NCI-H526 (cell line): ENCODE data around the gene CD226.
"Not testable (repeated sequence)": the region's sequence is repeated elsewhere in the genome, so short reads cannot be mapped to it uniquely, and the experiment has no call there.

Experiments
- DNase-seq, 2 experiments: peaks; one replicate each; lab custom pipeline; 2025; lab: John Stamatoyannopoulos, UW

The CD226 gene

DNA sequence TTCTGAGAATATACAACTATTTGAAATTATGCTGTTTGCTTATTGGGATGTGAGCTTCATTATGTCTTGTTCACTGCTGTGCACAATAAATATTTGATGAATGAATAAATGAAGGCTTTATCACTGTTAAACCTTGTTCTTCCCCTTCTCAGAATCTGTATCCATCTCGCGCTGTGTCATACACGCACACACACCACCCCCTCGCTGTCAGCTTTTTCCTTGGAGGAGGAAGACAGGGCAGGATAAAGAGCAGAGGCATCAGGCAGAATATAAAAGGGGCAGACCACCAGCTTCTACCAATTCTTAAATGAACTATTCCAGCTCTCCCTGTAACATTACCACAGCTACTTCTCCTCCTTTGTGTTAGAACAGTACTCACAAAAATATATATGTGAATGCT, 75.0 kb downstream of the CD226 start:
- DNase-seq = no peak

DNA sequence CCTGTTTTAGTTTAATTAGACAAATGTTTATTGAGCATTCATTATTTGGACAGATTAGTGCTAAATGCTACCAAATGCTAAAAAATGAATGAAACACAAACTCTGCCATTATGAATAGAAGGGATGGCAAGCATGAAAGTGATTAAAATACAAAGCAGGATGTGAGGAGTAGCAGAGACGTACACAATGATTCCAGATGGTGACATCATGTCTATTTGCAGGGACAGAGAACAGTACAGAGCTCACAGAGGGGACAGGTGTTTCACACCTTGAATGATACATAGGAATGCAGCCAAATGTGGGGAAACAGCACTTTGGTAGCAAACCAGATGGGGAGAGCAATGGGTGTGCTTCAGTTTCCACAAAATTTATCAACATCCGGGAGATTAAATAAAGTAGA, 76.3 kb downstream of the CD226 start:
- DNase-seq = no peak

DNA sequence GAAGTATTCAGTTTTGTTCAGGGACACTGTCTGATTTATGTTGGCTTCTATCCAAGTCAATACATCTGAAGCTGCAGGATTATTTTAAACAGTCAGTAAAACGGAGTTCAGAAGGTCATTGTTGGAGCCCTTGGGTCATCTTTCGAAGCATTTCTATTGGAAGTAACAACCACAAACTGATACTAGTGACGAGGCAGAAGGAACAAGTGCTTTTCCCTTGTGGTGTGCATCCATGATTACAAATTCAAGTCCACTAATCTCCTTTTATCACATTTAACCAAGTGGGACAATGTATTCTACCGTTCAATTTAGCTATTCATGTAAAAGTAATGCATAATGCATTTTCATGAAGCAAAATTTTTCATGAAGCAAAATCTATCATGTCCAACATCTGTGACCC, 76.9 kb downstream of the CD226 start:
- DNase-seq = no peak

DNA sequence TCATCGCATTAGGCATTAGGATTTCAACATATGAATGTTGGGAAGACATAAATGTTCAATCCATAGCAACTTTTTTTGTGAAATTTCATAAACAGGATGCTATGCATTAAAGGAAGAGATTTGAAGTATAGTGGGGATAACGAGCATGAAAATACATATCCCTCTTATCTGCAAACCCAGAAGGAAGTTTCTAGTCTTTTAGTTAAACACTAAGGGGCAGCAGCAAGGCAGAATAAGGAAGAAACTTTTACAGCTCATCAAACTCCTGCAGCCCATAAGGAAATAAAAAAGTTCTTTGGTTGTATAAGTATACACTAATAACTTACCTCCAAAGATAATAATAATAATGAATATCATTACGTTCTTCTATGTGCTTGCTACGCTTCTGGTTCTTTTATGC, 81.5 kb downstream of the CD226 start:
- DNase-seq = no peak

DNA sequence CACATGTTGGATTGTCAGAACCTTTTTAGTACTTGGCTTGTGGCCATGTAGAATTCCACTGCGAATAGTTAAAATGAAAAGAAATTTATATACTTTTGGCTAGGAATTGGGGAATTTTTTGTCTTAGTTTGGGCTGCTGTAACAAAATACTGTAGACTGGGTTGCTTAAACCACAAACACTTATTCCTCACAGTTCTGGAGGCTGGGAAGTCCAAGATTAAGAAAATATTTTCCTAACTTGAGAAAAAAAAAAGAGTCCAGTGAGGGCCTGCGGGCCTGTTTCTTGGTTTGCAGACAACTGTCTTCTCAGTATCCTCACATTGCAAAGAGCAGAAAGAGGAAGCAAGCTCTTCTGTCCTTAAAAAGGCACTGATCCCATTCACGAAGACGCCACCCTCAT, 81.9 kb downstream of the CD226 start:
- no peak for DNase-seq

DNA sequence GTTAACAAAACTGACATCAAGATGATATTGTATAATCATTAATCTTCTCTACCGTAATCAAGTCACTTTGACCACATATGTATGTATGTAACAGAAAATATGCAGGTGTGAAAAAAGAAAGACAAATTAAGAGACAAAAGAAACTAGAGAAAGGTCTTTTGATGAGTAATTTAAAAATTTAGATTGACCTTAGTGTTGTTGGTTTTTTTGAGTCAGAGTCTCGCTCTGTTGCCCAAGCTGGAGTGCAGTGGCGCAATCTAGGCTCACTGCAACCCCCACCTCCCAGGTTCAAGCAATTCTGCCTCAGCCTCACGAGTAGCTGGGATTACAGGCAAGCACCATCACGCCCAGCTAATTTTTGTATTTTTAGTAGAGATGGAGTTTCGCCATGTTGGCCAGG, 82.9 kb downstream of the CD226 start:
- not testable (repeated sequence) for DNase-seq

DNA sequence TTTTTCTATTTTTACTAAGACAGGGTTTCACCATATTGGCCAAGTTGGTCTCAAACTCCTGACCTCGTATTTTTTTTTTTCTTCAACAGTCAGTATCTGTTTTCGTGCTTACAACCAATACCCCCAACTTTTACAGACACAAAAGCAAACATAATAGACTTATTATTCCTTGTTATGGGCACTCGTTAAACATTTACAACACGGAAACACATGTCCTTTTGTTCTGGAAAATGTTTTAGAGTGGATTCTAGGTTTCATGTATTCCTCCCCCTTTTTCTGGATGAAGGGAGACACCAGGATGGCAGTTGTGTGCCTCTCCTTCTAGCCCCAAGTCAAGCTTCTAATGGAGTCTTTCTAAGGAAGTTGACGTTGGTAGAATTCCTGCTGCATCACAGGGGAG, 88.8 kb downstream of the CD226 start:
- no peak for DNase-seq

DNA sequence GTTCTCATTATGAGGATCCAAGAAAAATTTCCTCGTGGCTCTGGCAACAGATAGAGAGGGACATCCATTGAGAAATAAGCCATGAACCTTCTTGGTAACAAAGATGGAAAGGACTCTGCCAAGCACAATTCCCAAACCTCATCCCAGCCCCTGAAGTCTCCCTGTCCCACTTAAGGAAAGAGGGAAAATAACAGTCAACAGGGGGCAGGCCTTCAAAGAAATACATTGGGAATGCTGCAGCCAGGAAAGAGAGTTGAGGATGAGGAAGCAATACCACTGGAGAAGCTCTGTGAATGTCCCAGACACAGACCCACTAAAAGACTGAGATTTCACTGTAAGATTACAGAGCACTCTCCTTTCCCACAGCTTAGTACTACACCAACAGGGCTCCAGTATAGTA, 93.2 kb downstream of the CD226 start:
- DNase-seq = no peak

DNA sequence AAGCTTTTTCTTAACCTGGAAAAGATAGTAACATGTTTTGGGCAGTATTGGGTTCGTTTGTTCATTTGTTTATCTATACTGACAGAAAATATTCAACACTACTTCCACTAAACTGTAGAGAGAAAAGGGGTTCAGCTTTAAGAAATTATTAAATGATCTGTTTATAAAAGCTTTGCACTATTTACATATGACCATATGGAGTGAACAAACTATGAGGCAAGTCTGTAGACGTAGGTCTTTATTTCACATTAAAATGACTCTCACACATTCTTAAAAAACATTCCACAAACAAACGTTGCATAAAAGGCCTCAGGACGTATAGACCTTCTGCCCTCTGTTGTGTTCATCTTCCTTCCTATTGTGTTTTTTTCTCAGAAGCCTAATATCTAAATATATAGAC, 94.6 kb downstream of the CD226 start:
- no peak for DNase-seq

DNA sequence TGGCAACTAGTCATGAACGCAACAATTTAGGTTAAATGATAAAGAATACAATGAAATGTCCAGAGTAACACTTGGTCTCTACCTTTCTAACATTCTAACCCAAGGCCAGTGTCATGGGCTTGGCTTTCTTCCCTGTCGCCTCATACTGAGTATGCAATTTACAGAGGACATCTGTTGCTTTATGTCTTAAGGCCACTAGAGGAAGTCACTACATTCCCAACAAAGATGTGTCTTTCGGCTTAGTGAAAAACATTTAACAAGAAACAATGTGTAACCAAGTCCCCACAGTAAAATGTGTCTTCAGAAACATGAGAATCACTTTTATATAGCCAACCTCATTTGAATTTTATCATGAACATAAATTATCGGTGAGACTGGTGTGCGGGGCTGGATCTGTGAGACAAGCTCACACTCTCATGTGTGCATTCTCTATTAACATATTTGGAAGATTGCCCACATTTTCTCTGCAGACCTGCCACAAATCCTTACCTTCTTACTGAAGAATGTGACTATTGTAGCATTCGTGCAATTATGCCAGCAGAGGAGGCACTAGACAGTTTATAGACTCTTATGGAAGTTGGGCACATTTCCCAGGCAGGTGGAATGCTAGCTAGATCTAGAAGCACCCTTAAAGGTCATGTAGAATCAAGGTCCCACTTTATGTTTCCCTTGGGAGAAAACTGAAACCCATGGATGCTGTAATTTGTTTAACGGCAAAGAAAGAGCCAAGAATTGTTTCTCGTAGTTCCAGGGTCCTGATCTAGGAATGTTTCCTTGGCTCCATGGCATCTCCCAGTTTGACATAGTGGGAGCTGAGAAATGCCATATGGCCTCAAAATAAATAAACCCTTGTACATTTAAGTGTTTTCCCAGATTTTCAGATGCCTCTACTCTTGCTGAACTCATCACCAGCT, 101.8 kb downstream of the CD226 start:
- DNase-seq = peak; percentile 87 to 89

DNA sequence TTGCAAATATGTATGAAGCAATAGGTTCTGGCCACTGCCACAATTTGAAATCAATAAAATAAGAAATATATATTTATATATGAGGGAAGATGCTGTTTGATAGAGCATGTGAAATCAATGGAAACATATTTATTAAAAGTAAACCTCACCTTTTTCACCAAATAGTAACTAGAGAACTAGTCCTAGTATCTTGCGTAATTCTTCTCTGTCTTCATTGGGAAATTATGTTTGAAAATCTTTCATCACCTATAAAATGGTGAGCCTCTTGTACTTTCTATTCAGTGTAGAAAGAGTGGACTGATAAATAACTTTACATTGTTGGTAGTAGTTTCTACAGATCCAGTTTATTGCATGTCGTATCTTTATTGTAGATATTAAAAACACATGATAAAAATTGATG, 103.0 kb downstream of the CD226 start:
- no peak for DNase-seq

DNA sequence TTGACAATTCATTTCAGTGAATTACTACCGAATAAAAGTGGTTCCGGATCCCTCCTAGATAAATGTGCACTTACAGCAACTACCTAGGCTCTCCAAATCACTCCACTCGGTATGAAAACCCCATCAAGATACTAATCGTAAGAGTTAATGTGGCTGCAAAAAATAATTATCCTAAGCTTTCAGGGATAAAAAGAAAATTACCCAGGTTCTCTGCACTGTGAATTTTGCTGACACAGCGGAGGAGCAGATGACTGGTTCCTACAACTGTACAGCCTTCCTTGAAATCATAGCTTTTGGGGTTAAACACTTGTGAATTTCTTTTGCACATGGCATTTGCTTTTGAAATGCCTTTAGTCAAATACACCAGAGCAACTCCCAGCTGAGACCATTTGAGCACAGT, 104.7 kb downstream of the CD226 start:
- no peak for DNase-seq

DNA sequence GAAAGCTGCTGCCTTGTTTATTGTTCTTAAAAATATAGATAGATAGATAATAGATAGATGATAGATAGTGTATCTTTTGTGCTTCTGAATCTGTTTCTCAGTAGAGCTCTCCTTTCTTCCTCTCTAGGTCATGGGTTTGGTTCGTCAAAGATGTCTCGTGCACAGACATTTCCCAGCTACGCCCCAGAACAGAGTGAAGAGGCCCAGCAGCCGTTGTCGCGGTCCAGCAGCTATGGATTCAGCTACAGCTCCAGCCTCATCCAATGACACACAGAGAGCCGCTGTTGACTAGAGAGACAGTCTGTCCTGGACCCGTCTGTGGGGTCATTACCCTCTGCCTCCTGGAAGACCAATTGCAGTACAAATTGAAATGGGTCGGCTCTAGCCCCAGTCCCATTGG, 106.6 kb downstream of the CD226 start:
- DNase-seq = peak in 1 of 2 experiments; percentile 2

DNA sequence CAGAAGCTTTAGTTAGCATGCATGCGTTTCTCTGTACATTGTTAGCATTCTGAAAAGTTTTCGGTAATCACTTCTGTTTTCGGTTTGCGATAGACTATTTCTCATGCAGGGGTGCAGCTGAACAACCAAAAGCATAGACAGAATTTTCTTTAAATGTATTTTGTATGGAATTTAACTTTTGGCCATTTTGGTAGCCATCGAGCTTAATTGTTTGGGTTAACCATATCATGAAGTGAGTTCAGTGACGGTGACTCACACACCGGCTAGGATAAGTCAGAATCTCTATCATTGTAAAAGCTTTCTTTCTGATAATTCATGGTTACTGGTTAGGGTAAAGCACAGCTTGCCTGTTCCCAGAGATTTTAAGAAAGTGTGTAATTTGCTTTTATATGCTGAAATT, 107.2 kb downstream of the CD226 start:
- no peak for DNase-seq

DNA sequence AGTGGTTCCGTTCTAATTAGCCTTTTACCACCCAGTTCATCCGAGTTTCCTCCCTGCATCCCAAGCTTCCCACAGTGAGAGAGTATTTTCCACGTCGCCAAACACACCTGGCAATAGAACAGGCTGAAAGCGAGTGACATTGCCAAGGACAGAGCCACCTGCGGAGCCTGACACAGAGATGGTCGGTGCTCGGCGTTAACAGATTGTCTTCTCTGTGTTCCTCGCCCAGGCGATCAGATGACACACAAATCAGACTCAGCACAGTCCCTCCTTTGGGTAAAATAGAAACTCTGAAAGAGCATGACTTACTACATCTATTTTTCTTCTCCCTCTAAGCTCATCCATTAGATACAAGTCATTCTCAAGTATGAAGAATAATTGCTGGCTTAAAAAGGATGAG, 107.7 kb downstream of the CD226 start:
- no peak for DNase-seq

DNA sequence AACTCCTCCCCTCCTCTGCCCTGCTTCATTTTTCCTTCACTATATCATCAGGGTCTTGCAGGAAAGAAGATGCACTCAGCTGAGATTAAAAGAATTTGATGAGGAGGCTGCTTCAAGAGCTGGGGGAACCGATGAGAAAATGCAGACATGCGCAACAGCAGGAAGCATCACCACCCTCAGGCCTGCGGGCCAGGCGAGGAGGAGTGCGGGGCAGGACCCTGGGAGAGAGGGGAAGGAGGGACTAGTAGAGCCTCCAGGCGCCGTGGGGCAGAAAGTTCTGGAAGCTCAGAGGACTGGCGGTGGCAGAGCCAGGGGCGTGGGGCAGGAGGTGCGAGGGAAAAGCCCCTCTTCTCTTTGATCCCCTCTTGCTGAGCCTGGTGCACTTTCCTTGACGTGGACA, 108.2 kb downstream of the CD226 start:
- no peak for DNase-seq

DNA sequence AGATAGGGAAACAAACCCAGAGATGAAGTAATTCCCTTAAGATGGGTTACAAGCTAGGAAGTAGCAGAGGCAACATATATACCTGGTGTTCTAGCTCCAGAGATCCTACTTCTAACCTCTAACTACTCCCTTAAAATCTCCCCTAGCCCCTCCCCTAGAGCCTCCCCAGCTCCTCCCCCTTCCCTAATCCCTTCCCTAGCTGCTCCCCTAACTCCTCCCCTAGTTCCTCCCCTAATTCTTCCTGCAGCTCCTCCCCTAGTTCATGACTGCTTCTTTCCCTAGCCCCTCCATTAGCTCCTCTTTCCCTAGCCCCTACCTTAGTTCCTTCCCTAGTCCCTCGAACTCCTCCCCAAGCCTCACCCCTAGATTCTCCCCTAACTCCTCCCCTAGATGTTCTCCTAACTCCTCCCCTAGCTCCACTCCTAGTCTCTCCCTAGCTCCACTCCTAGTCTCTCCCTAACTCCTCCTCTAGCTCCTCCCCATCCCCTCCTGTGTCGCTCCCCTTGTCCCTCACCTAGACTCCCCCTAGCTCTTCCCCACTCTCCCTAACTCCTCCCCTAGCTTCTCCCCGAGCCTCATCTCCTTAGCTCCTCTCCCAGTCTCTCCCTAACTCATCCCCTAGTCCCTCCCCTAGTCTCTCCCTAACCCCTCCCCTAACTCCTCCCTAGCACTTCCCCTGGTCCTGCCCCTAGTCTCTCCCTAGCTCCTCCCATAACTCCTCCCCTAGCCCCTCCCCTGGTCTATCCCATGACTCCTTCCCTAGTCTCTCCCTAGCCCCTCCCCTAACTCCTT, 108.9 kb downstream of the CD226 start:
- no peak for DNase-seq

DNA sequence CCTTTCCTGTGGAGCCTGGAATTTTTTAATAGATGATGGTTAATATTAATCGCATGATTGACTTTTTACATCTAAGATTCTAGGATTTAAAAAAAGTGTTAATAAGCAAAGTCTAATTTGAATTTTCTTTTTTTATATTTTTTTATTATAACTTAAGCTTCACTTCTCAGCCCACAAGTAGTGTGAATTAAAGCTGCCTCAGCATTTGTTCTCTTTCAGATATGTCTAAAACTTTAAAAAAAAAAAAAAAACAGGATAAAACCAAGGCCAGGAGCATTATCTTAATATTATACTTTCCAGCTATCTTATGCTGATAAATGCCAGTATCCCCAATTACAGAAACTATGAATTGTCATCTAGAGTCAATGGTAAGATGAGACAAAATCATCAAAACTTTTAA, 109.7 kb downstream of the CD226 start:
- DNase-seq = no peak

DNA sequence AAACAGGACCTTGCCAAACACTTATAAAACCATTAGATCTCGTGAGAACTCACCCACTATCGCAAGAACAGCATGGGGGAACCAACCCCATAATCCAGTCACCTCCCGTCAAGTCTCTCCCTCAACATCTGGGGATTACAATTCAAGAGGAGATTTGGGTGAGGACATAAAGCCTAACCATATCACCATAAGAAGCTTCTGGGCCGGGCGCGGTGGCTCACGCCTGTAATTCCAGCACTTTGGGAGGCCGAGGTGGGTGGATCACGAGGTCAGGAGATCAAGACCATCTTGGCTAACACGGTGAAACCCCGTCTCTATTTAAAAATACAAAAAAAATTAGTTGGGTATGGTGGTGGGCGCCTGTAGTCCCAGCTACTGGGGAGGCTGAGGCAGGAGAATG, 112.7 kb downstream of the CD226 start:
- DNase-seq = not testable (repeated sequence)

DNA sequence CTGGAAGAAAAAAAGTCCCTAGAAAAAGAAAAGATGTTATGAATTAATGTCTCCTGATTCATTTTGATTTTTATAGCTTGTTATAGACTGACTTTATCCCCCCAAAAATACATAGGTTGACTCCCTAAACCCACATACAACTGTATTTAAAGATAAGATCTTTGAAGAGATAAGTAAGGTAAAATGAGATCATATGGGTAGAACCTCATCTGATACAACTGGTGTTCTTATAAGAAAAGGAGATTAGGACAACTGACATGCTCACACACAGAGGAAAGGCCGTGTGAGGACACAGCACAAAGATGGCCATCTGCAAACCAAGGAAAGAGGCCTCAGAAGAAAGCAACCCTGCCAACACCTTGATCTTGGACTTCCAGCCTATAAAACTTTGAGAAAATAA, 117.5 kb downstream of the CD226 start:
- no peak for DNase-seq

DNA sequence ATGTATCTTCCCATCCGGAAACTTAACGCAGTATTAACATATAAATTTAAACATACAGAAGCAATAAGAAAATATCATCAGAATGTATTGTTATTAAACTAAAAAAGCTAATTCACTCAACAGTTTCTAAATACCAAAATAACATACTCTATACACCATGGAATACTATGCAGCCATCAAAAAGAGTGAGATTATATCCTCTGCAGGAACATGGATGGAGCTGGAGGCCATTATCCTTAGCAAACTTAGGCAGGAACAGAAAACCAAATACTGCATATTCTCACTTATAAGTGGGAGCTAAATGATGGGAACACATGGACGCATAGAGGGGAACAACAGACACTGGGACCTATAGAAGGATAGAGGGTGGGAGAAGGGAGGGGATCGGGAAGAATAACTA, 127.1 kb downstream of the CD226 start:
- no peak for DNase-seq

DNA sequence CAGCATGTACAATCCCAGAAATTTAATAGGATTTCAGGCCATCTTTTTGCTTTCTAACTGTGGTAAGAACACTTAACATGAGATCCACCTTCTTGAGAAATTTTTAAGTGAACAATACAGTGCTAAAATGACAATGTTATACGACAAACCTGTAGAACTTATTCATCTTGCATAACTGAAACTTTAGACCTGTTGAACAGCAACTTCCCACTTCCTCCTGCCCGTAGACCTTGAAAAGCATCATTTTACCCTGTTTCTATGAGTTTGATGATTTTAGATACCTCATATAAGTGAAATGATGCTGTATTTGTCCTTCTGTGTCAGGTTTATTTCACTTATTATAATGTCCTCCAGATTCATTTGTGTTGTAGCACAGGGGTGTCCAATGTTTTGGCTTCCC, 128.2 kb downstream of the CD226 start:
- DNase-seq = no peak

DNA sequence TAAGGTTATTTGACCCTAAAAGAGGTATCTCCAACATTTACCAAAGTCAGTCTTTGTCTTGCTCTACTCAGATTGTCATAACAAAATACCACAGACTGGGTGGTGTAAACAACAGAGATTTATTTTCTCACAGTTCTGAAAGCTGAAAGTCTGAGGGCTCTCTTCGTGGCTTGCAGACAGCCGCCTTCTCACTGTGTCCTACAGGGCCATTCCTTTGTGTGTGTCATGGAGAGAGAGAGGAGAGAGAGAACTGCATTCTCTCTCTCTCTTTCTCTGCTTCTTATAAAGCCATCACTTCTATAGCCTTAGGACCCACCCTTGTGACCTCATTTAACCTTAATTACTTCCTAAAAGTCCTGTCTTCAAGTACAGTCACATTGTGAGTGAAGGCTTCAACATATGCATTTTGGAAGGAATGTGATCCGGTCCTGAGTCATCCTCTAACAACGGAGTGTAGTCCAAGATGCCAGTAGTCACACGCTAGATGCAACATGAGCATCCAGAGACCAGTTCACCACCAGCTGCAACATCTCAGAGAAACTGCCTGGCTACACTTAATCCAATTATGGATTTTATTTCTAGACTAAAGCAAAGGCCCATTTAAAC, 130.2 kb downstream of the CD226 start:
- no peak for DNase-seq
